IMR-90 (cell line): Measurements from ENCODE around the gene FEN1.

Source experiments
- CHD1 ChIP-seq: IDR thresholded peaks from 2 replicates; pipeline ENCODE4 v1.6.1; 2012; ENCODE audit warnings: low read depth, low read length, improper control_type of control experiment
- POLR2A ChIP-seq: IDR thresholded peaks from 2 replicates; pipeline ENCODE4 v1.6.1; 2012; ENCODE audit warnings: mild to moderate bottlenecking, low read depth, low read length
- RAD21 ChIP-seq: IDR thresholded peaks from 2 replicates; pipeline ENCODE4 v1.6.1; 2012; ENCODE audit warnings: low read length, improper control_type of control experiment
- USF2 ChIP-seq: fragments of 150-350 bp; IDR thresholded peaks from 2 replicates; pipeline ENCODE4 v1.6.1; 2017; ENCODE audit warnings: mild to moderate bottlenecking, antibody characterized with exemption, low read length, low read depth
- TF ChIP-seq, protein P1 (sequence below): conservative IDR thresholded peaks from 2 replicates; pipeline ENCODE4 v1.5.1; 2012; ENCODE audit warnings: mild to moderate bottlenecking, low read depth, low read length, improper control_type of control experiment

- TF ChIP-seq, protein P1, sequence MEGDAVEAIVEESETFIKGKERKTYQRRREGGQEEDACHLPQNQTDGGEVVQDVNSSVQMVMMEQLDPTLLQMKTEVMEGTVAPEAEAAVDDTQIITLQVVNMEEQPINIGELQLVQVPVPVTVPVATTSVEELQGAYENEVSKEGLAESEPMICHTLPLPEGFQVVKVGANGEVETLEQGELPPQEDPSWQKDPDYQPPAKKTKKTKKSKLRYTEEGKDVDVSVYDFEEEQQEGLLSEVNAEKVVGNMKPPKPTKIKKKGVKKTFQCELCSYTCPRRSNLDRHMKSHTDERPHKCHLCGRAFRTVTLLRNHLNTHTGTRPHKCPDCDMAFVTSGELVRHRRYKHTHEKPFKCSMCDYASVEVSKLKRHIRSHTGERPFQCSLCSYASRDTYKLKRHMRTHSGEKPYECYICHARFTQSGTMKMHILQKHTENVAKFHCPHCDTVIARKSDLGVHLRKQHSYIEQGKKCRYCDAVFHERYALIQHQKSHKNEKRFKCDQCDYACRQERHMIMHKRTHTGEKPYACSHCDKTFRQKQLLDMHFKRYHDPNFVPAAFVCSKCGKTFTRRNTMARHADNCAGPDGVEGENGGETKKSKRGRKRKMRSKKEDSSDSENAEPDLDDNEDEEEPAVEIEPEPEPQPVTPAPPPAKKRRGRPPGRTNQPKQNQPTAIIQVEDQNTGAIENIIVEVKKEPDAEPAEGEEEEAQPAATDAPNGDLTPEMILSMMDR, result no peak
- no peak for TF ChIP-seq RAD21
- TF ChIP-seq POLR2A, result no peak
- no peak for TF ChIP-seq CHD1
- no peak for TF ChIP-seq USF2
These were observed 49.1 kb upstream of the FEN1 start for GRCh38 chr11:61743486-61744095.
